ENCODE measurements around the gene MAGI1. TPM values are rescaled to one million over a fixed set of nuclear protein-coding genes. Genes with fewer than 3 reads are reported as not detected.
A peak's percentile ranks its signal among the peaks of the same experiment; 100 is the strongest.
"Not testable (repeated sequence)": the region's sequence is repeated elsewhere in the genome, so short reads cannot be mapped to it uniquely, and the experiment has no call there.

MAGI1 gene
- polyA plus RNA-seq, 3 donors, result 29.7 to 33.5 (median 30.7) TPM

DNA sequence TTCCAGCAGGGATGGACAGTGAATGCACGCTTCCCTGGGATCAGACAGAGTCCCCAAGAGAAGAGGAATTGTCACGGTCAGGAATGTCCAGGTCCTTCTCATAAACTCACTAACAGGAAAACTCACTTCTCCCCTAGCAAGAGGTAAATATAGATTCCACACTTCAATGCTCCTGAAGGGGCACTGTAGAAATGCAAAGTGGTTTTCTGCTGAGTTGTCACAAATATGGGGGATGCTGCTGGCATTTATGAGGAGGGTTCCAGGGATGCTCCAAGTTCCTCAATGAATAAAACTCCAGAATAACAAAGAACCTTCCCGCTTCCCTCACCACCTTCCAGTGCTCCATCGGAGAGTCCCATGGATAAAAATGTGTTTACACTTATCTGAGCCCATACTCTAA is 423.4 kb downstream of the MAGI1 start:
- DNase-seq (ENCODE audit: extremely low read depth in 1 of 11, low read depth in 9 of 11, low spot score in 4 of 11), result no peak

DNA sequence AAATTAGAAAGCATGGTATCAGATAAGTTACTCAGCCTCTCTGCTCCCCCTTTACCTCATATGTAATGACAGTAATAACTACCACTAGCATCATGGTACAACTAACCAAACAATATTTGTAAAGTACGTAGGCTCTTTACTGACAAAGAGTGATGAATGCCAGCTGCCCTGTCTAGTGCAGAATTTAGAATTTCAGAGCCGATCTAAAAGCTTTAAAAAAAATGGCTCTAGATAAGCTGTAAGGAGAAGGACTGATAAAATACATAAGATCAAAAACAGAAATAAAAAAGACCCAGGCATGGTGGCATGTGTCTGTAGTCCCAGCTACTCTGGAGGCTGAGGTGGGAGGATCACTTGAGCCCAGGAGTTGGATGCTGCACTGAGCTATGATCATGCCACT is 424.1 kb downstream of the MAGI1 start:
- no peak for DNase-seq (ENCODE audit: extremely low read depth in 1 of 11, low read depth in 9 of 11, low spot score in 4 of 11)

GRCh38 chr3:65607965-65608460 is 430.7 kb downstream of the MAGI1 start:
- DNase-seq (ENCODE audit: extremely low read depth in 1 of 11, low read depth in 9 of 11, low spot score in 4 of 11), result not testable (repeated sequence)

DNA sequence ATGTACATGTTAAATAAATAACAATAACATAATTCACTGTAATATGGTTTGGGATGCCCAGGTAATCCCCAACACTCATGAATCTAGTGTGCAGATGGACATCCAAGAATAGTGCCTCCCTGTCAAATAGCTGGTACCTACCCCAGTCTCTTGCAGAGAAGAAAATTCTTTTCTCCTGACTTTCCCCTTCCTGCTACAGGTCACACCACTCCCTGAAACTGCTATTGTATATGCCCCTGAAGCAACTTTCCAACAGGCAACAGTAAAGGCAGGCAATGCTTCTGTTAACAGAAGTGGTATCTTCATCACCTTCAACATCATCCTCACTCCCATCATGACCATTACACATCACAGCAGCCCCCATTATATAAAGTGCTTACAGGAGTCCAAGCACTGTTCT is 431.6 kb downstream of the MAGI1 start:
- no peak for DNase-seq (ENCODE audit: extremely low read depth in 1 of 11, low read depth in 9 of 11, low spot score in 4 of 11)

GRCh38 chr3:65605876-65606432 is 432.8 kb downstream of the MAGI1 start:
- DNase-seq (ENCODE audit: extremely low read depth in 1 of 11, low read depth in 9 of 11, low spot score in 4 of 11), result no peak

- no peak for DNase-seq (ENCODE audit: extremely low read depth in 1 of 11, low read depth in 9 of 11, low spot score in 4 of 11)
These were observed 433.7 kb downstream of the MAGI1 start for GRCh38 chr3:65604863-65605526.

DNA sequence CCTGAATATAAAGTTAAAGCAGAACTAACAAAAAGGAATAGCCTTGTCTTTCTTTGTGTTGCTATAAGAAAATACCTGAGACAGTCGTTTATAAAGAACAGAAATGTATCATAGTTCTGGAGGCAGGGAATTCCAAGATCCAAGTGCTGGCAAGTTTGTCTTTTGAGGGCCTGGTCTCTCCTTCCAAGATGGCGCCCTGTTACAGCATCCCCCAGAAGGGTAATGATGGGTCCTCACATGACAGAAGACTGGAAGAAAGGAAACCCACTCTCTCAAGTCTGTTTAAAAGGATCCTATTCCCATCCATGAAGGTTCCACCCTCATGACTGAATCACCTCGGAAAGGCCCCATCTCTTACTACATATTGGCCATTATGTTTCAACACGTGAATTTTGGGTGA is 435.1 kb downstream of the MAGI1 start:
- DNase-seq (ENCODE audit: extremely low read depth in 1 of 11, low read depth in 9 of 11, low spot score in 4 of 11), result no peak

DNA sequence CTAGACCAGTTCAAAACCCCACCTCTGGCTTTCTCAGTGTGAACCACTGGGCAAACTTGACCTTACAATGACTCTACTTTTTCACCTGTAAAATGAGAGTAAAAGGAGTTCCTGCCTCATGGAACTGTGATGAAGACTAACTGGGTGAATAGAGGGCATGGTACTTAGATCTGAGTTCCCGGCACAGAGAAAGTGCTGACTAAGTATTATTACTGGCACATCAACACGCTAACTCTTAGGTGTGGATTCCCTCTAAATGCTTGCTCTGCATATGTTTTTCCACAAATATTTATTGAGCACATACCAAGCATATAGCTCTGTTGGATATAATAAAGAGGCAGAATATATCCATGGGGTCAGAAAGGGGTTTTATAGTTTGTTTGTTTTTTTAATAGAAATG is 437.8 kb downstream of the MAGI1 start:
- no peak for DNase-seq (ENCODE audit: extremely low read depth in 1 of 11, low read depth in 9 of 11, low spot score in 4 of 11)

DNA sequence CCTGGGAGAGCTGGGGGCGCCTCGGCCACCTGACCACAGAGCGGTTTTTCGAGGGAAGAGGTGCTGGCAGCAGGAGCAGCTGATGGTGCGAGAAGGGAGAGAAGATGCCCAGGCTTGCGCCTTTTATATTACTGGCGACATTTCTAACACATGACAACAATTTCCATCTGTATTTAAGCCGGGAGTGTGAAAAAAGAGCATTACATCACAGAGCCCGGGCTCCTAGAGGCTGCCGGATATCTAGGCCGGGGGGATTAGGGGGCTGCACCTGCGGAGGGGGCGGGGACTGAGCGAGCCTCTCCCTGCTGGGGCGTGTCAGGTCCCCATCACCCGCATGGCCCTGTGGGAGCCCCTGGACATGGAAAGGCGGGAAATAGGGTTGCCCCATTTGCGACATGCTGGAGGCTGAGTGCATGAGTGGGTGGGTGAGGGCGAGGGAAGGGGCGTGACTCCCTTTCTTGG is 440.7 kb downstream of the MAGI1 start:
- peak in 1 of 11 donors; percentile 19 for DNase-seq (ENCODE audit: extremely low read depth in 1 of 11, low read depth in 9 of 11, low spot score in 4 of 11)

GRCh38 chr3:65597226-65597951 is 441.3 kb downstream of the MAGI1 start:
- DNase-seq (ENCODE audit: extremely low read depth in 1 of 11, low read depth in 9 of 11, low spot score in 4 of 11), result peak in 9 of 11 donors; percentile 23 to 70 (median 47)

DNA sequence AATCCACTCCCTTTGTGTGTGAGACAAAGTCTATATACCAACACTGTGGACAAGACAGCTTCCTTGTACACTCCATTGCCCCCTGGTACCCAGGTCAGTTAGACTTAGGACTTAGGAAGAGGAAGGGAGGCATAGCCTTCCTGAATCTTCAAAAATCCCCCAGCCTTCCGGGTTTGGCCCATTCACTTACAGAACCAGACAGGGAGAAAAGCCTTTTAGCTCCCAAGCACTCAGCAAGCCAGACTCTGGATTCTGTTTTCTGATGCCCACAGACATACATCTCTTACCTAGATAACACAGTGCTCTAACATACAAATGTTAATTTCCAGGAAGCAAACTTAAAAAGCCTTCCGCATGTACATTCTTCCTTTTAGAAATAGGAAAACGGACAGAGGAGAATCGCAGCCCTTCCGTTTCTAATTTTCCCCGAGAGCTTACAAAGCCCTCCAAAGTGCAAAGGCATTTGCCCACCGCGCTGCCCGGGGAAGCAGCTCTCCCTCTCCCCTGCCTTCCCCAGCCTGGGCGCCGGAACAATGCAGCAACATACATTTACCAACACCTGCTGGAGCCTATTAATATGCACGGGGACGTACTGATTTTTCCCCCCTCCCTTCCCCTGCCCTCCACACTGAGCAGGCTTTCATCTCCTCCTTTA is 442.0 kb downstream of the MAGI1 start:
- peak in 1 of 11 donors; percentile 22 for DNase-seq (ENCODE audit: extremely low read depth in 1 of 11, low read depth in 9 of 11, low spot score in 4 of 11)

GRCh38 chr3:65596029-65596300 is 442.8 kb downstream of the MAGI1 start:
- no peak for DNase-seq (ENCODE audit: extremely low read depth in 1 of 11, low read depth in 9 of 11, low spot score in 4 of 11)

DNA sequence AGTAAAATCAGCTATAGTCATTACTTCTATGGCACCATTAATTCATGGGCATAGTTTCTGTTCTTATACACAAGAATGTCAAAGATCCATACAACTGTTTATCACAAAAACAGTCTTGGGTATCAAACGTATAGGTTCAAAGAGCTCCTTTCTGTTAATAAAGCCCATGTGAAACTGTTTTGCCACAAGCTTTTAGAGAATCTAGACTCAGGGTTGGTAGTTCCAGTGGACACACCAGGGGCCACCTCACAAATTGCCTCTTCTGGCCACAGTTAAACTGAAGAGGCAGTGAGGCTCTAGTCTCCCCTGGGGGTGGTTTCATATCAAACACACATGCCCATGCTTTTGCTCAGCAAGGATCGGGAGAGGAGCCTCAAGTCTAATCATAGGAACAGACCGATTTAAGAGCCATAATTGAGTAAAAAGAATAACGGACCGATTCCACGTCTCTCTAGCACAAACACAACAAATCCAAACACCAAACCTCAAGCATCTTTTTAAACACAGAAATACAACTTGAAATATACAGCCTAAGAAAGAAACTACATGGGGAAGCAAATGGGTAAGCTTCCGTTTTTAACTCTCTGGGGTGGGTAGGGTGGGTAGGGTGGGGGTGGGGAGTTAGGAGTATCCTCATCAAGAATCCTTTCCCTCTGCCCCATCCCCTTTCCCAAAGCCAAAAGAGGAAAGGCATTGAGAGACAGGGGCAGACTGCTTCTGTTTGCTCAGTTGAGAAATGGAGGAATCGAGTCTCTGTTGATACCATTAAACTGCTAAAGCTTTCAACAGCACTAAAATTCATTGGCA is 443.3 kb downstream of the MAGI1 start:
- DNase-seq (ENCODE audit: extremely low read depth in 1 of 11, low read depth in 9 of 11, low spot score in 4 of 11), result no peak

DNA sequence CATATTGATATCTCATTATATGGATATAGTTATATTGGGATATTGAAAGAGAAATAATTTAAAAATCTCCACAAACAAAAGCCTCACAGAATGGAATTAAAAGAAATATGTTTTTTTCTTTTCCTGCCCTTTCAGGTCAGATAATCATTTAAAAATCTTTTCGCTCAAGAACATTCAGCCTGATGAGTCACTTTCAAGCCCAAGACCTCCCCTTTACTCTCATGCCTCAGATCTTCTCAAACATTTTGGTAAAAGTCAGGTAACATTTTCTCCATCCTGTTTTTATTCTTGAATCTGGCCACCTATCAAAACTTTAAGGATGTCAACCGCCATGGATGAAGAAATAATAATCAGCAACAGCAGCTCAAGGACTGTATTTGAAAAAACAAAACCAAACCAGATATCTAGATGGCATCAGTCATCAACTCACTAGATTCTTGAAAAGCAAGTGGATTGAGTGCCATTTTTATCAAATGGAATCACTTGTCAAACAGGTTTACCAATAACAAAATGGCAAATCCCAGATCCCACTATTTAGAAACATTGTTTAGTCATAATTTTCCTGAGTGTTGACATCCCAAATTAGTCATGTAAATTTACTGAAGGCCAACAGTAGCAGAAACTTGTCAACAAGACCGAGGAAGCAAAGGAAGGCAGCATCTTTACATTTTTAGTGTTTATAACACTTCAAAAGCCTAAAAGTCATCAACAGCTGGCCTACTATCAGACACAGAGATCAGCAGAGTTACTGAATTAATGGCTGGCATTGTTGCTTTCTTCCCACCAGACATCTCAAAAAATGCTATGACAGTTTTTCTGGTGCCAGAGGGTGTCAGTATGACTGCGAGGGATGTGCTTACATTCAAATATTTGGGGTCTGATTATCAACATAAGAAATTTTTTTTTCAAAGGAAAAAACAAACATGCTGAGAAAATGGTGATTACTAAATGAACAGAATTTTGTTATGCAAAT is 444.7 kb downstream of the MAGI1 start:
- DNase-seq (ENCODE audit: extremely low read depth in 1 of 11, low read depth in 9 of 11, low spot score in 4 of 11), result no peak

GRCh38 chr3:65591313-65591712 is 447.4 kb downstream of the MAGI1 start:
- DNase-seq (ENCODE audit: extremely low read depth in 1 of 11, low read depth in 9 of 11, low spot score in 4 of 11), result no peak

DNA sequence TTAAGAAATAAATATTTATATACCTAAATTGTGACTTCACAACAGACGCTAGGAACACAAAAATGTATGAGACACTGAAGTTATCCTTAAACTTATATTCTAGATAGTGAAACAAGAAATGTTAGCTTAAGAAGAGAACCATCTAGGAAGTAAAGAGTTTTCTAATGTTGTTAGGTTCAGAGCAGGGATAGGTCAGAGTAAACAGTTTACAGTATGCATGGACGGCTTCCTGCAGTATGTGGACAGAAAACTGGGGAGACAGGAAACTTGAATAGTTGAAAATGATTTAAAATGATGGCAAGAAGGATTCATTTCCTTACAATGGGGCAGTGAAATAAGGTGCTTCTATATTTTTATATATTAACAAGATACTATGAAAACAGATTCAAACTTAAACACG is 449.8 kb downstream of the MAGI1 start:
- no peak for DNase-seq (ENCODE audit: extremely low read depth in 1 of 11, low read depth in 9 of 11, low spot score in 4 of 11)

DNA sequence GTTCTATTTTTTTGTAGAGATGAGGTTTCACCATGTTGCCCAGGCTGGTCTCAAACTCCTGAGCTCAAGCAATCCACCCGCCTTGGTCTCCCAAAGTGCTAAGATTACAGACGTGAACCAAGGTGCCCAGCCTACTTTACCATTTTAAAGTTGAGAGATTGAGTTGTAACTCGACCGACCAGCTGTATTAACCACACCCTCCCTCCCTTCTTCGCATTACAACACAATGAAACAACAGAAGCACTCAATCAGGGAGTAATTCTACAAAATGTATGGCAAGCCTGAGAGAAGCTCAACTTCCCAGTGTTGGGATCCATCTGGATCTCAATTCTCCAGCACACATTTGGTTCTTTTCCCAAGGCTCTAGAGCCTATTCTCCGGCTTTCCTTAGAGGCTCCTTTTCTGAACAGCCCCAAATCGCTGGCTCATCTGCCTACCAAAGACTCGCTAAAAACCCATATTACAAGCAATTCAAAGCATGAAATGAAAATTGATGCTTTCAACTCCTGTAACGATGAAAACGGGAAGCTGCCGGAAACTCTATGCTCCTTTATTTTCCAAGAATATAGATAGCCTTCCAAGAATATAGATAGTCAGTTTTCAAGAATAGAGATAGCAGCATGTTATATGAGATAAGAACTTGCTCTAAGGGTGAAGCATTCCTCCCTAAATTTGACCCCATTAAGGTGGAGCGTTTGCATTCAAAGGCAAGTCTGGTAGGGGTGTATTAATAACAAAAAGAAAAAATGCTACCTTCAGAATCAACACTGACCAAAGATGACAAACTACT is 450.9 kb downstream of the MAGI1 start:
- DNase-seq (ENCODE audit: extremely low read depth in 1 of 11, low read depth in 9 of 11, low spot score in 4 of 11), result no peak
